ENCODE measurements around the gene FOCAD.

GRCh38 chr9:21001581-21001980, 317.5 kb downstream of the FOCAD start:
- TF ChIP-seq POLR2A (IDR thresholded peaks at IDR 0.05), result no peak
- TF ChIP-seq CTCF (IDR thresholded peaks at IDR 0.05), result no peak

All from stomach (tissue), 4 donors.